Activated T-helper 1 cell treated with anti-CD3 and anti-CD28 coated beads, Interleukin-12 subunit alpha, Interleukin-12 subunit beta, Interleukin-2, Interleukin-4 antibody, amounts not matched to agents 30 ng/mL and 10 ng/mL and 1 ng/mL, durations not matched to agents 14 hours and 24 hours and 36 hours (primary cell): ENCODE data around the gene CLEC7A. TPM values are rescaled to one million over a fixed set of nuclear protein-coding genes. Genes with fewer than 3 reads are reported as not detected.

Source experiments
- DNase-seq: peaks from one replicate; pipeline ENCODE4 v3.0.0; 2021; ENCODE audit warnings: low spot score
- H3K27ac Mint-ChIP-seq: one replicate; pipeline ENCODE4 v1.8.0; 2021; ENCODE audit warnings: mild to moderate bottlenecking, mixed read lengths
- H3K27me3 Mint-ChIP-seq: one replicate; pipeline ENCODE4 v1.8.0; 2022; ENCODE audit warnings: mild to moderate bottlenecking, moderate library complexity, mixed read lengths; ENCODE audit not compliant: insufficient read depth
- H3K36me3 Mint-ChIP-seq: one replicate; pipeline ENCODE4 v1.8.0; 2021; ENCODE audit warnings: low read depth, mixed read lengths
- H3K4me1 Mint-ChIP-seq: one replicate; pipeline ENCODE4 v1.8.0; 2021; ENCODE audit warnings: low read depth, mixed read lengths
- H3K4me3 Mint-ChIP-seq: one replicate; pipeline ENCODE4 v1.8.0; 2021; ENCODE audit warnings: mild to moderate bottlenecking, moderate library complexity, mixed read lengths
- H3K9me3 Mint-ChIP-seq: one replicate; pipeline ENCODE4 v1.8.0; 2021; ENCODE audit warnings: mixed read lengths
- intact Hi-C: fragments of 100-400 bp; cut with micrococcal nuclease; formaldehyde crosslinking; loops from one replicate; pipeline ENCODE4 v1.15.1; 2024
- total RNA-seq: library from RNA; stranded (reverse); gene quantifications from 2 replicates; pipeline ENCODE4 v1.2.3, GENCODE V29; 2022

CLEC7A gene
- total RNA-seq, 1 donor from 2014 or later, result not detected

GRCh38 chr12:10101648-10102220, 28.3 kb downstream of the CLEC7A start:
- intact Hi-C loops, result no loop called here
- no peak for DNase-seq
- no peaks in the 10 kb centered on the region for H3K36me3 Mint-ChIP-seq
- peaks cover 20% of the 10 kb centered on the region for H3K27me3 Mint-ChIP-seq
- H3K9me3 Mint-ChIP-seq, result no peaks in the 10 kb centered on the region
- no peaks in the 10 kb centered on the region for H3K4me1 Mint-ChIP-seq
- no peak overlapping the region for H3K4me3 Mint-ChIP-seq
- H3K27ac Mint-ChIP-seq, result no peak overlapping the region

- Mint-ChIP-seq H3K4me3 (no peak overlapping the region), H3K36me3 (no peaks in the 10 kb centered on the region), H3K4me1 (no peaks in the 10 kb centered on the region), H3K27ac (no peak overlapping the region), H3K27me3 (peaks cover 16% of the 10 kb centered on the region), H3K9me3 (no peaks in the 10 kb centered on the region)
- DNase-seq, result no peak
- intact Hi-C loops, result no loop called here
Observed at GRCh38 chr12:10101042-10101579, 28.9 kb downstream of the CLEC7A start.

- no peak for DNase-seq
- no peaks in the 10 kb centered on the region for H3K36me3 Mint-ChIP-seq
- H3K27me3 Mint-ChIP-seq, result peaks cover 7% of the 10 kb centered on the region
- H3K4me3 Mint-ChIP-seq, result no peak within 1 kb of the TSS
- no peaks in the 10 kb centered on the region for H3K9me3 Mint-ChIP-seq
- H3K27ac Mint-ChIP-seq, result no peak within 1 kb of the TSS
- intact Hi-C loops, result no loop called here
- H3K4me1 Mint-ChIP-seq, result no peaks in the 10 kb centered on the region
Observed at GRCh38 chr12:10098791-10099190, 31.2 kb downstream of the CLEC7A start, which contains the start of gene CLEC1A. CLEC1A (minus strand) TSS chr12:10098985; CDS start chr12:10098922, 63 bp downstream.

DNA sequence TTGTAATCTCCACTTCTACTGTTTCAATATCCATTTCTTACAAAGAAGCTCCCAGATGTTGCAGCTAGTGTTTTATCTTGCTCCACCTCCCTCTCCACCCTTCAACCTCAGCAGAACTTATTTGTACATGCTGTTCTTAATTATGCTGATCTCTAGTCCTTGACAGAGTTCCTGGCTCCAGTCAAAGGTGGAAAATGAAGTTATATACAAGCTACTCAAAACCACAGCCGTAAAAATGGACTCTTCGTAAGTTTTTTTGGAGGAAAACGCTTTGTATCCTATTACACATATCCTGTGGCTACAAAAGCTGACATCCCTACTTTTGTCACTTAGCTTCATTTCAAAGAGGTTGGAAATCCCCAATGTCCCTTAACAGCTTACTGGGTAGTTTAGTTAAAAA, 32.5 kb downstream of the CLEC7A start:
- no peak for DNase-seq

GRCh38 chr12:10095971-10096370, 34.0 kb downstream of the CLEC7A start:
- Mint-ChIP-seq H3K9me3 (no peaks in the 10 kb centered on the region), H3K27ac (no peak overlapping the region), H3K4me3 (no peak overlapping the region), H3K4me1 (no peaks in the 10 kb centered on the region), H3K36me3 (no peaks in the 10 kb centered on the region), H3K27me3 (peaks cover 10% of the 10 kb centered on the region)
- no peak for DNase-seq
- intact Hi-C loops, result no loop called here

More for the DNA sequence above, 32.5 kb downstream of the CLEC7A start:
- intact Hi-C loops, result no loop called here
- Mint-ChIP-seq H3K27me3 (peaks cover 10% of the 10 kb centered on the region), H3K9me3 (no peaks in the 10 kb centered on the region), H3K36me3 (no peaks in the 10 kb centered on the region), H3K4me3 (no peak overlapping the region), H3K4me1 (no peaks in the 10 kb centered on the region), H3K27ac (no peak overlapping the region)

- Mint-ChIP-seq H3K27me3 (peaks cover 14% of the 10 kb centered on the region), H3K27ac (no peak overlapping the region), H3K9me3 (no peaks in the 10 kb centered on the region), H3K4me3 (no peak overlapping the region), H3K36me3 (no peaks in the 10 kb centered on the region), H3K4me1 (no peaks in the 10 kb centered on the region)
- intact Hi-C loops, result no loop called here
- no peak for DNase-seq
Observed at GRCh38 chr12:10094646-10095395, 35.2 kb downstream of the CLEC7A start.

- H3K9me3 Mint-ChIP-seq, result peaks cover 2% of the 10 kb centered on the region
- H3K36me3 Mint-ChIP-seq, result no peaks in the 10 kb centered on the region
- H3K27me3 Mint-ChIP-seq, result peaks cover 8% of the 10 kb centered on the region
- intact Hi-C loops, result no loop called here
- no peak for DNase-seq
- no peak overlapping the region for H3K4me3 Mint-ChIP-seq
- H3K4me1 Mint-ChIP-seq, result no peaks in the 10 kb centered on the region
- no peak overlapping the region for H3K27ac Mint-ChIP-seq
Observed at GRCh38 chr12:10088955-10089900, 40.8 kb downstream of the CLEC7A start.

GRCh38 chr12:10088031-10088430, 42.0 kb downstream of the CLEC7A start:
- intact Hi-C loops, result no loop called here
- no peak for DNase-seq
- H3K4me1 Mint-ChIP-seq, result no peaks in the 10 kb centered on the region
- no peak overlapping the region for H3K4me3 Mint-ChIP-seq
- H3K27ac Mint-ChIP-seq, result no peak overlapping the region
- H3K36me3 Mint-ChIP-seq, result no peaks in the 10 kb centered on the region
- peaks cover 6% of the 10 kb centered on the region for H3K9me3 Mint-ChIP-seq
- H3K27me3 Mint-ChIP-seq, result peaks cover 7% of the 10 kb centered on the region

- H3K27me3 Mint-ChIP-seq, result peaks cover 7% of the 10 kb centered on the region
- H3K4me1 Mint-ChIP-seq, result no peaks in the 10 kb centered on the region
- intact Hi-C loops, result no loop called here
- H3K27ac Mint-ChIP-seq, result no peak overlapping the region
- peaks cover 11% of the 10 kb centered on the region for H3K9me3 Mint-ChIP-seq
- no peak for DNase-seq
- no peak overlapping the region for H3K4me3 Mint-ChIP-seq
- H3K36me3 Mint-ChIP-seq, result no peaks in the 10 kb centered on the region
Observed at GRCh38 chr12:10086387-10086786, 43.6 kb downstream of the CLEC7A start.

- Mint-ChIP-seq H3K36me3 (no peaks in the 10 kb centered on the region), H3K27ac (no peak overlapping the region), H3K4me1 (no peaks in the 10 kb centered on the region), H3K9me3 (peaks cover 11% of the 10 kb centered on the region), H3K4me3 (no peak overlapping the region), H3K27me3 (peaks cover 3% of the 10 kb centered on the region)
- intact Hi-C loops, result no loop called here
- no peak for DNase-seq
Observed at GRCh38 chr12:10084733-10085132, 45.3 kb downstream of the CLEC7A start.

DNA sequence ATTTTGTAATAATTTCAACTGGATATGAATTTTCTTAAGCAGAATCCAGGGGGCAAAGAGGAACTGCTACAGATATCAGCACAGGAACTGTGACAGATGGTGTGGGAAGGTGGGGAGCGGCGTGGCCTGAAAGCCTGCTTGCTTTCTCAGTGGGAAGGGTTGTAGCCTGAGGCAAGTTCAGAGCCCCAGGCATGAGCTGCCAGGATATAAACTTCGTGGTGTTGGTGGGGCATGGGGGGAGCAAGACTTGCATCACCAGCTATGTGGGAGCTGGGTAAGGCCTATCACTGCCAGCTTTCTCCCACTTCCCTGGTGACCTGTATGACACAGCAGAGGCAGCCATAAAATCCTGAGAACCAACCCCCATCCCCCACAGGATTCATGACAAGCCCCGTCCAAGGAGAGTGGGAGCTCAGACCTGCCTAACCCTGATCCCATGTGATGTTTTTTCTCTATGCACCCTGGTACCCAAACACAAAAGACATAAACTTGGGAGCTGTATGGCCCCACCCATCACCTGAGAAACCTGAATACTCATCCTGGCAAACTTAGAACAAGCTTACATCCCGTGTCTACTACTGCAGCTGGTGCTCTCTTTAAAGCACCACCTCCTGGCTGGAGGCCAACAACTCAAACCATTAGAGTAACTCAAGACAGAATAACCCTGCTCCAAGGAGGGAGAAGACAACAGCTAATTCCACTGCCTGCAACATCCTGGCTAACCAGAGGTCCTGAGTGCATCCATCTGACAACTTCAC, 47.7 kb downstream of the CLEC7A start:
- peaks cover 11% of the 10 kb centered on the region for H3K27me3 Mint-ChIP-seq
- H3K4me1 Mint-ChIP-seq, result no peaks in the 10 kb centered on the region
- intact Hi-C loops, result no loop called here
- no peak overlapping the region for H3K27ac Mint-ChIP-seq
- H3K36me3 Mint-ChIP-seq, result no peaks in the 10 kb centered on the region
- DNase-seq, result no peak
- peaks cover 11% of the 10 kb centered on the region for H3K9me3 Mint-ChIP-seq
- no peak overlapping the region for H3K4me3 Mint-ChIP-seq

GRCh38 chr12:10075451-10075850, 54.5 kb downstream of the CLEC7A start:
- Mint-ChIP-seq H3K4me1 (no peaks in the 10 kb centered on the region), H3K36me3 (no peaks in the 10 kb centered on the region), H3K4me3 (no peak overlapping the region), H3K9me3 (no peaks in the 10 kb centered on the region), H3K27ac (no peak overlapping the region), H3K27me3 (peaks cover 22% of the 10 kb centered on the region)
- DNase-seq, result no peak
- intact Hi-C loops, result no loop called here
